CD8-positive, alpha-beta memory T cell (primary cell): ENCODE measurements around the gene EPB42. TPM values are rescaled to one million over a fixed set of nuclear protein-coding genes. Genes with fewer than 3 reads are reported as not detected.
"Not testable (repeated sequence)": the region's sequence is repeated elsewhere in the genome, so short reads cannot be mapped to it uniquely, and the experiment has no call there.

Source experiments
- CTCF ChIA-PET: fragments of 350-600 bp; sonication (Branson Sonifier 250); formaldehyde crosslinking; loops from one replicate; lab custom pipeline; 2021; ENCODE audit warnings: antibody characterized with exemption; lab: Charles Lee
- POLR2A ChIA-PET: fragments of 350-600 bp; sonication (Branson Sonifier 250); formaldehyde crosslinking; loops from one replicate; lab custom pipeline; 2021; ENCODE audit warnings: antibody characterized with exemption; lab: Charles Lee
- DNase-seq, 5 donors: peaks; one replicate each; pipeline versions ENCODE4 v3.0.0 to v3.0.0-alpha.2; 2020 to 2022; ENCODE audit warnings: mixed read lengths in 1 of 5
- H3K27ac ChIP-seq: one replicate; pipeline ENCODE4 v1.7.0; 2013; ENCODE audit warnings: low read depth, mild to moderate bottlenecking, low read length, moderate library complexity
- H3K27me3 ChIP-seq: 2 replicates; pipeline ENCODE4 v1.7.0; 2013; ENCODE audit warnings: low read length, mild to moderate bottlenecking; ENCODE audit not compliant: insufficient read depth, poor library complexity, severe bottlenecking
- H3K36me3 ChIP-seq: 2 replicates; pipeline ENCODE4 v1.7.0; 2013; ENCODE audit warnings: mild to moderate bottlenecking, low read length, moderate library complexity; ENCODE audit not compliant: insufficient read depth
- H3K4me1 ChIP-seq: 2 replicates; pipeline ENCODE4 v1.7.0; 2013; ENCODE audit warnings: mild to moderate bottlenecking, low read length, moderate library complexity; ENCODE audit not compliant: insufficient read depth
- H3K4me3 ChIP-seq: 2 replicates; pipeline ENCODE4 v1.7.0; 2013; ENCODE audit warnings: mild to moderate bottlenecking, low read length
- H3K9me3 ChIP-seq: 2 replicates; pipeline ENCODE4 v1.7.0; 2013; ENCODE audit warnings: mild to moderate bottlenecking, low read length
- H3K27ac Mint-ChIP-seq, 8 donors: one replicate each; pipeline ENCODE4 v1.8.0; 2020 to 2021; ENCODE audit warnings: mixed read lengths in 8 of 8, mild to moderate bottlenecking in 6 of 8, inconsistent platforms in 3 of 8, moderate library complexity in 3 of 8
- H3K27me3 Mint-ChIP-seq, 2 donors: one replicate each; pipeline ENCODE4 v1.8.0; 2020 to 2021; ENCODE audit warnings: mixed read lengths in 2 of 2, mild to moderate bottlenecking in 1 of 2, moderate library complexity in 1 of 2
- H3K36me3 Mint-ChIP-seq, 3 donors: one replicate each; pipeline ENCODE4 v1.8.0; 2020 to 2021; ENCODE audit warnings: mixed read lengths in 3 of 3, inconsistent platforms in 1 of 3, mild to moderate bottlenecking in 1 of 3
- H3K4me1 Mint-ChIP-seq, 3 donors: one replicate each; pipeline ENCODE4 v1.8.0; 2020 to 2021; ENCODE audit warnings: mixed read lengths in 3 of 3, inconsistent platforms in 1 of 3, mild to moderate bottlenecking in 1 of 3
- H3K4me3 Mint-ChIP-seq, 7 donors: one replicate each; pipeline ENCODE4 v1.8.0; 2020 to 2021; ENCODE audit warnings: mixed read lengths in 7 of 7, mild to moderate bottlenecking in 6 of 7, moderate library complexity in 4 of 7, inconsistent platforms in 2 of 7
- H3K9me3 Mint-ChIP-seq, 5 donors: one replicate each; pipeline ENCODE4 v1.8.0; 2020 to 2022; ENCODE audit warnings: mixed read lengths in 5 of 5, mild to moderate bottlenecking in 3 of 5, moderate library complexity in 2 of 5, inconsistent platforms in 1 of 5
- polyA plus RNA-seq: library from polyadenylated mRNA; unstranded; fragments of 300-500 nt; fragmentation: Illumina TruSeq; gene quantifications from one replicate; pipeline ENCODE4 v1.2.3, GENCODE V29; 2021
- total RNA-seq, 2 experiments: library from RNA; stranded (reverse); gene quantifications; one replicate each; pipeline ENCODE4 v1.2.3, GENCODE V29; 2021

The EPB42 gene
- total and polyA plus RNA-seq, 3 experiments from 2014 or later: not detected

DNA sequence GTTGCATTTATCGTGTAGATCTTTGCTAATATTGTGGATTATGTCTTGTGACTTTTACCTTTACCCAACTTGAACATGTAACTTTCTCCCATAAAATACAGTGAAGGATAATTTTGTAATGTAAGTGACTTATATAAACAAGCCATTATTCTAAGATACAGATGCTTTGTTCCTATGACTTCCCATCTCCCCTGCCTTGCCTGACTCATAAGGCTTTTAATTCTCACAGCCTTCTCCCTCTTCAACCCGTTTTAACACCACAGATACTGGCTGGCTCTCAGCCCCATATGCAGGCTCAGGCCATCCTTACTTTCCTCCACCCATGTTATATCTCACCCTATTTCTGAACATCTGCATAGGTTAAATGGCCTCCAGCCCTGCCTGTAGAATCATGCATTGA is 31.5 kb downstream of the EPB42 start:
- Mint-ChIP-seq H3K4me3 (peak overlapping the region in 2 of 7 donors; percentile 1 to 37), H3K9me3 (no peaks in the 10 kb centered on the region), H3K27me3 (no peaks in the 10 kb centered on the region), H3K27ac (peak overlapping the region in 4 of 8 donors; percentile 10 to 72 (median 46)), H3K4me1 (peaks cover 43 to 61% (median 54%) of the 10 kb centered on the region in 3 donors), H3K36me3 (peaks cover 9 to 80% (median 10%) of the 10 kb centered on the region in 3 donors)
- Histone ChIP-seq H3K27ac (no peak overlapping the region), H3K36me3 (peaks cover 45% of the 10 kb centered on the region), H3K4me1 (peaks cover 28% of the 10 kb centered on the region), H3K9me3 (no peaks in the 10 kb centered on the region), H3K27me3 (no peaks in the 10 kb centered on the region), H3K4me3 (no peak overlapping the region)
- ChIA-PET CTCF (no interaction called here), POLR2A (no interaction called here)
- no peak for DNase-seq

DNA sequence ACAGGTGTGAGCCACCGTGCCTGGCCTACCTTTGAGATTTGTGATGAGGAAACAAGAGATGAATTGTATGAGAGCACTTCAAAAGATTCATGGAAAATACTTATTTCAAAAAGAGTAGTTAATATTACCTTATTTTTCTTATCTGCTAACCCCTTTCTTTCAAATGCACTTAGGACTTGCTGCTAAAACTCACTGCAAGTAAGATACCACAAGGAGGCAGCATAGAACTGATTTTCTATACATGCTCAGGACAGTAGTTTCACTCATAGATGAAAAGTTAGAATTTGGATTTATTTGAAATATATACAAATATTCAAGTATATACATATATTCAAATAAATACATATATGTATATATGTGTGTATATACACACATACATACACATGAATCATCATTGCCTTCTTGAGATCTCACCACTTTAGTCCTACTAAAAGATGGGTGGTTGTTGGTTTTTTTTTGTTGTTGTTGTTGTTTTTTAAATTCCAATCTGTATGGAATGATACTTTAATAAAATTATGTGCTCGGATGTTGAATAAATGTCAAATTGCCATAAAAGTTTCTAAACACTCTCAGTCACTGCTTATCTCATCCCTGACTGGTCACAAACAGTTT is 33.2 kb downstream of the EPB42 start:
- ChIA-PET POLR2A (no interaction called here), CTCF (interaction anchor here (1.2 kb wide), 1 partner anchor 98 kb away, joined by 3 read pairs; no protein-coding TSS in a partner anchor)
- H3K27ac ChIP-seq: no peak overlapping the region
- no peaks in the 10 kb centered on the region for H3K27me3 ChIP-seq
- Mint-ChIP-seq H3K4me1 (peaks cover 43 to 58% (median 54%) of the 10 kb centered on the region in 3 donors), H3K36me3 (peaks cover 8 to 75% (median 14%) of the 10 kb centered on the region in 3 donors), H3K9me3 (no peaks in the 10 kb centered on the region), H3K4me3 (peak overlapping the region; percentile 72 to 98 (median 95)), H3K27ac (peak overlapping the region; percentile 24 to 97 (median 67)), H3K27me3 (peaks cover 0 to 2% of the 10 kb centered on the region in 2 donors)
- no peaks in the 10 kb centered on the region for H3K9me3 ChIP-seq
- peak in 2 of 5 donors; percentile 31 to 40 for DNase-seq
- H3K4me3 ChIP-seq: no peak overlapping the region
- H3K4me1 ChIP-seq: peaks cover 28% of the 10 kb centered on the region
- peaks cover 35% of the 10 kb centered on the region for H3K36me3 ChIP-seq

DNA sequence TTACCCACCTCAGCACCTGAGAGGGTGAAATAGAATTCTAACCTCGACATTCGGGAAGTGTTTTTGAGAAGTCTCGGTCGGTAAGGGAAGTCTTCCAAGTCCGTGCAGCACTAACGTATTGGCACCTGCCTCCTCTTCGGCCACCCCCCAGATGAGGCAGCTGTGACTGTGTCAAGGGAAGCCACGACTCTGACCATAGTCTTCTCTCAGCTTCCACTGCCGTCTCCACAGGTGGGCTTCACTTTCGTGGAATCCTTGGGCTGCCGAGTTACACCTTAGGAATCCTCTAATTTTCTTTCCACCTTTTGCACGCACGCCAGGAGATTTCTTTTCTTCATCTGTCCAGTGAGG is 34.8 kb downstream of the EPB42 start:
- Mint-ChIP-seq H3K36me3 (peaks cover 2 to 70% (median 15%) of the 10 kb centered on the region in 3 donors), H3K27ac (peak overlapping the region; percentile 91 to 99 (median 98)), H3K9me3 (no peaks in the 10 kb centered on the region), H3K4me1 (peaks cover 39 to 50% (median 49%) of the 10 kb centered on the region in 3 donors), H3K27me3 (peaks cover 0 to 2% of the 10 kb centered on the region in 2 donors), H3K4me3 (peak overlapping the region; percentile 95 to 98 (median 96))
- ChIA-PET CTCF (interaction anchor here (1.1 to 1.4 kb wide), 3 partner anchors 18 to 100 kb away, joined by 3 to 8 read pairs (median 5); partner anchors contain the start of gene UBR1), POLR2A (interaction anchor here (0.6 kb wide), 1 partner anchor 64 kb away, joined by 3 read pairs; no protein-coding TSS in a partner anchor)
- H3K9me3 ChIP-seq: no peaks in the 10 kb centered on the region
- no peaks in the 10 kb centered on the region for H3K27me3 ChIP-seq
- H3K4me1 ChIP-seq: peaks cover 28% of the 10 kb centered on the region
- peak overlapping the region; percentile 81 for H3K4me3 ChIP-seq
- peak overlapping the region; percentile 71 for H3K27ac ChIP-seq
- no peak for DNase-seq
- peaks cover 20% of the 10 kb centered on the region for H3K36me3 ChIP-seq

DNA sequence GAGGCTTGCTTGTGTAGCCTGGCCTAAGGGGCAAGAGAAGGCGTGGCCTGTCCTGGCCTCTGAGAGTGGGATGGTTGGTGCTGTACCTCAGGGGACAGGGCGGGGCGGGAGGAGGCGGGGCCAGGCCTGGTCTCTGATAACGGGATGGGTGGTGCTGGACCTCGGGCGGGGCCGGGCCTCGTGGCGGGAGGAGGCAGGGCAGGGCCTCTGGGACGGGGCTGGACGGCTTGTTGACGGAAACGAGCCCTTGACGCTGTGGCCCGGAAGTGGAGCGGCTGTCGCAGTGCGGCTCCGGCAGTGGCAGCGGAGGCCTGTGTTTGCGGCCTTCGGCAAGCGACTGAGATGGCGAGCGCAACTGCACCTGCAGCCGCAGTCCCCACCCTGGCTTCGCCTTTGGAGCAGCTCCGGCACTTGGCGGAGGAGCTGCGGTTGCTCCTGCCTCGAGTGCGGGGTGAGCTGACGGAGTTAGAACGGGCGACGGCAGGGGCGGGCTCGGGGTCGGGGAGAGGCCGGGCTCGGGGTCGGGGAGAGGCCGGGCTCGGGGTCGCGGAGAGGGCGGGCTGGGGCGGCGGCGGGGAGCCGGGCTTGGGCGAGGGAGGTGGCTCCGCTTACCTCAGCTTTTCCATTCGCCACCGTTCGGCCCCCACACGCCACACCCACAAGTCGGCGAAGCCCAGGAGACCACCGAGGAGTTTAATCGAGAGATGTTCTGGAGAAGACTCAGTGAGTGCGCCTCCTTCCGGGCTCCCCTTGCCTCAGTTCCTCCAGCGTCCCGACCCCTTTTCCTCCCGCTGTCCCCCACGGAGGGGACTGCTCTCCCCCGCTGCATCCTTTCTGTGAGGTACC is 35.4 kb downstream of the EPB42 start, which contains the start of gene CCNDBP1:
Gene CCNDBP1 (plus strand): TSS at position 247 of the 846 bp plus-strand sequence. CDS start 96 bp downstream, at position 343.
- Mint-ChIP-seq H3K4me1 (peaks cover 39 to 47% (median 44%) of the 10 kb centered on the region in 3 donors), H3K4me3 (peak within 1 kb of the TSS; percentile 95 to 98 (median 96))

DNA sequence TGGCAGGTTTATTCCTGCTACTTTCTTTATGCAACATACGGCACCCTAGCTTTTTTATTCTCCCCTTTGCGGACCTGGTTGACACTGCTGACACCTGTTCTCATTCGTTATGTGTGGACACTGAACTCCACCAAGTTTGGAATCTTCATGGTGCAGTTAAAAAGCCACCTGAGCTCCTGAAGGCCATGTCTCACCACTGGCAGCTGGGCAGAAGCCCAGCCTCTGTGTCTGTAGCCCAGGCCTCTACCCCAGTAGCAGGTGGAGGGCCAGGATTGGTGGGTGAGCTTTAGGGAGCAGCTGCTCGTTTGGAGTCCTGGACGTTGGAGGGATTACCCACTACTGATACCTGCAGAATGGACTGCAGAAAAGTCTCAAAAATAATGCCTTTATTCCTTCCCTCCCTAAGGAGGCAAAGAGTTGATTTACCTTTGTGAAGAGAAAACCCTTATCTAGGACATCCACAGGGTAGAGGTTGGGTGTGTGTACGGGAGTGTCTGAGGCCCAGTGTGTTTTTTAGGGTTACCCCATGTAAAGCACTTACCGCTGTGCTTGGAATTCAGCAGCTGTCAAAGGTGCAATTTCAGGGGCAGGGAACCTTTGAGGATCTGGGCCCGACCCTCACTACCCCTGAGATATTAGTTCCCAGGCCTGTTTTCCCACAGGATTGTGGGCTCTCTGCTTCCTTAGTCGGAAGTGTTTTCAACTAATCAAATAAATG is 36.3 kb downstream of the EPB42 start:
- H3K27ac ChIP-seq: peak overlapping the region; percentile 71
- POLR2A ChIA-PET: interaction anchor here (0.5 kb wide), 1 partner anchor 89 kb away, joined by 5 read pairs; no protein-coding TSS in a partner anchor
- CTCF ChIA-PET: interaction anchor here (1.3 kb wide), 1 partner anchor 16 kb away, joined by 4 read pairs; no protein-coding TSS in a partner anchor

More for the DNA sequence above, 35.4 kb downstream of the EPB42 start, which contains the start of gene CCNDBP1:
- ChIA-PET POLR2A (interaction anchor here (0.6 kb wide), 1 partner anchor 63 kb away, joined by 3 read pairs; no protein-coding TSS in a partner anchor), CTCF (interaction anchor here (1.1 to 1.4 kb wide), 2 partner anchors 19 to 79 kb away, joined by 5 to 8 read pairs; partner anchors contain the start of gene UBR1)
- Mint-ChIP-seq H3K27me3 (peaks cover 0 to 2% of the 10 kb centered on the region in 2 donors), H3K27ac (peak within 1 kb of the TSS; percentile 91 to 99 (median 98)), H3K36me3 (peaks cover 0 to 67% (median 15%) of the 10 kb centered on the region in 3 donors), H3K9me3 (no peaks in the 10 kb centered on the region)
- H3K4me1 ChIP-seq: peaks cover 28% of the 10 kb centered on the region
- H3K4me3 ChIP-seq: peak within 1 kb of the TSS; percentile 81
- H3K9me3 ChIP-seq: no peaks in the 10 kb centered on the region
- no peaks in the 10 kb centered on the region for H3K27me3 ChIP-seq
- DNase-seq: peak; percentile 80 to 92 (median 87)
- H3K36me3 ChIP-seq: peaks cover 14% of the 10 kb centered on the region
- H3K27ac ChIP-seq: peak within 1 kb of the TSS; percentile 71

DNA sequence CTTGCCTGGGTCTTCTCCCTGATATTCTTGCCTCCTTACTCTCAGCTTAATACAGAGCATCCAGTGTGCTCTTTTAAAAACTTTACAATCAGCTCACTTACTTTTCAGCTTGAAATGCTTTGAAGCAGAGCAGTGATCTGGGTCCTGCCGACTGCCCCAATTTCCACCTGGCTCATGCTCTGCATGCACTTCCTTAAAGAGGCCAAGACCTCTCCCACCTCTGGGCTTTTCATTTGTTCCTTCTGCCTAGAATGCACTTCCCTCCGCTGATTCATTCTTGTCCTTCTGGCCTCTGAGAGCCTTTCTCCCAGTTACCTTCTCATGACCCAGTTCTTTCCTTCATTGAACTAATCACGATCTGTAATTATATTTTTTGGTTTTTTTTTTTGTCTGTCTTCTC is 37.5 kb downstream of the EPB42 start:
- ChIA-PET CTCF (interaction anchor here (1.3 kb wide), 1 partner anchor 15 kb away, joined by 4 read pairs; no protein-coding TSS in a partner anchor), POLR2A (no interaction called here)
- Histone ChIP-seq H3K9me3 (no peaks in the 10 kb centered on the region), H3K27ac (no peak overlapping the region), H3K4me1 (peaks cover 25% of the 10 kb centered on the region), H3K4me3 (no peak overlapping the region), H3K36me3 (peaks cover 5% of the 10 kb centered on the region), H3K27me3 (no peaks in the 10 kb centered on the region)
- H3K27me3 Mint-ChIP-seq: peaks cover 0 to 2% of the 10 kb centered on the region in 2 donors
- peaks cover 31 to 33% (median 33%) of the 10 kb centered on the region in 3 donors for H3K4me1 Mint-ChIP-seq
- peaks cover 0 to 65% (median 12%) of the 10 kb centered on the region in 3 donors for H3K36me3 Mint-ChIP-seq
- H3K4me3 Mint-ChIP-seq: peak overlapping the region in 1 of 7 donors; percentile 27
- no peaks in the 10 kb centered on the region for H3K9me3 Mint-ChIP-seq
- H3K27ac Mint-ChIP-seq: peak overlapping the region in 7 of 8 donors; percentile 23 to 98 (median 75)
- no peak for DNase-seq

More for the DNA sequence above, 36.3 kb downstream of the EPB42 start:
- peaks cover 8% of the 10 kb centered on the region for H3K36me3 ChIP-seq
- H3K27me3 ChIP-seq: no peaks in the 10 kb centered on the region
- Mint-ChIP-seq H3K4me3 (peak overlapping the region; percentile 95 to 98 (median 96)), H3K36me3 (peaks cover 0 to 66% (median 16%) of the 10 kb centered on the region in 3 donors), H3K9me3 (no peaks in the 10 kb centered on the region), H3K27ac (peak overlapping the region; percentile 91 to 99 (median 98)), H3K4me1 (peaks cover 38 to 44% (median 42%) of the 10 kb centered on the region in 3 donors), H3K27me3 (peaks cover 0 to 2% of the 10 kb centered on the region in 2 donors)
- H3K4me3 ChIP-seq: peak overlapping the region; percentile 33
- H3K4me1 ChIP-seq: peaks cover 28% of the 10 kb centered on the region
- DNase-seq: no peak
- no peaks in the 10 kb centered on the region for H3K9me3 ChIP-seq

DNA sequence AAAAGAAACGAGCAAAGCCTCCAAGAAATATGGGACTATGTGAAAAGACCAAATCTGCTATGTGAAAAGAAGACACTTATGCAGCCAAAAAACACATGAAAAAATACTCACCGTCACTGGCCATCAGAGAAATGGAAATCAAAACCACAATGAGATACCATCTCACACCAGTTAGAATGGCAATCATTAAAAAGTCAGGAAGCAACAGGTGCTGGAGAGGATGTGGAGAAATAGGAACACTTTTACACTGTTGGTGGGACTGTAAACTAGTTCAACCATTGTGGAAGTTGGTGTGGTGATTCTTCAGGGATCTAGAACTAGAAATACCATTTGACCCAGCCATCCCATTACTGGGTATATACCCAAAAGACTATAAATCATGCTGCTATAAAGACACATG is 43.7 kb downstream of the EPB42 start:
- POLR2A ChIA-PET, H3K27me3 ChIP-seq, H3K27me3 Mint-ChIP-seq, H3K4me3 Mint-ChIP-seq, H3K27ac ChIP-seq, H3K9me3 Mint-ChIP-seq, CTCF ChIA-PET, H3K4me1 Mint-ChIP-seq, DNase-seq, H3K9me3 ChIP-seq, H3K4me1 ChIP-seq, H3K4me3 ChIP-seq: not testable (repeated sequence)
- Mint-ChIP-seq H3K27ac (peak overlapping the region in 2 of 8 donors; percentile 36 to 64), H3K36me3 (peaks cover 14 to 59% (median 18%) of the 10 kb centered on the region in 3 donors)
- H3K36me3 ChIP-seq: peaks cover 10% of the 10 kb centered on the region
